Ammon's horn (tissue), 1 donor: ENCODE measurements around the gene COX4I1.
"Not testable (repeated sequence)": the region's sequence is repeated elsewhere in the genome, so short reads cannot be mapped to it uniquely, and the experiment has no call there.

Experiments used
- DNase-seq: peaks from one replicate; pipeline ENCODE4 v3.0.0-alpha.2; 2016; ENCODE audit warnings: low spot score

Gene COX4I1

GRCh38 chr16:85800321-85800669, 800 bp downstream of the COX4I1 start:
- DNase-seq: no peak

DNA sequence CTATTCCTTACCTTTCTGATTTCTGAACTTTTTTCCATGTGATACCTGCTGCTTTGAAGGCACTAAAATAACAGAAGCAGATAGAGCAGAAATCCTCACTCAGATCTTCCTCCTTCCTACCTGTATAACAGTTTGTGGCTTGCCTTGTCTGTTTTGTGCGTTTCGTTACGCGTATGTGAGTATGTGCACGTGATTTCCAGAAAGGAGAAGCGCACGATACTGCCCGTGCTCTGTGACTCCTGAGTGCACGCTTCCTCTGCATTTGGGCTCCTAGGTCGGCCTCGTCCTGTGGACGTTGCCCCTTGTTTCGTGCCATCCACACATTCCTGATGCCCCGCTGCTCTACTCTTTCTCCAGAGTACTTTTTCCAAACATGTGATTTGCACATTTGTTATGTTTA, 4.1 kb downstream of the COX4I1 start:
- DNase-seq: no peak

GRCh38 chr16:85805442-85806045, 6.0 kb downstream of the COX4I1 start:
- DNase-seq: no peak

DNA sequence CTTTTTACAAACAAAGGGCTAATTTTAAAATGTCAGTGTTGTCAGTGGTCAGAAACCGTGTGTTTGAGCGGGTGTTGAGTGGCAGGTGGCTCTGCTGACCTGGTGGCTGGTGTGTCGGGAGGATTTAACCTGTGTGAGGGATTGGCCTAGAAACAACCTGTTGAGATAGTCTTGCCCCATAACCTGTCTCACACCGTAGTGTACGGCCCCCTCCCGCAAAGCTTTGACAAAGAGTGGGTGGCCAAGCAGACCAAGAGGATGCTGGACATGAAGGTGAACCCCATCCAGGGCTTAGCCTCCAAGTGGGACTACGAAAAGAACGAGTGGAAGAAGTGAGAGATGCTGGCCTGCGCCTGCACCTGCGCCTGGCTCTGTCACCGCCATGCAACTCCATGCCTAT, 7.0 kb downstream of the COX4I1 start:
- no peak for DNase-seq

DNA sequence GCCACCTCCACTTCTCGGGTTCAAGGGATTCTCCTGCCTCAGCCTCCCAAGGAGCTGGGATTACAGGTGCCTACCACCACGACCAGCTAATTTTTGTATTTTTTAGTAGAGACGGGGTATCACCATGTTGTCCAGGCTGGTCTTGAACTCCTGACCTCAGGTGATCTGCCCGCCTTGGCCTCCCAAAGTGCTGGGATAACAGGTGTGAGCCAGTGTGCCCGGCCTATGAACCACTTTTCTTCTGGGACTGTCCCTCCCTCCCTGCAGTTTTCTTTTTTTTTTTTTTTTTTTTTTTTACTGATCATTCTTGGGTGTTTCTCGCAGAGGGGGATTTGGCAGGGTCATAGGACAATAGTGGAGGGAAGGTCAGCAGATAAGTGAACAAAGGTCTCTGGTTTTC, 7.8 kb downstream of the COX4I1 start:
- DNase-seq: not testable (repeated sequence)

- not testable (repeated sequence) for DNase-seq
These were observed 8.6 kb downstream of the COX4I1 start for GRCh38 chr16:85808104-85808503.

GRCh38 chr16:85808926-85809325, 9.4 kb downstream of the COX4I1 start:
- DNase-seq: no peak

- DNase-seq: no peak
These were observed 10.2 kb downstream of the COX4I1 start for GRCh38 chr16:85809645-85810044.

DNA sequence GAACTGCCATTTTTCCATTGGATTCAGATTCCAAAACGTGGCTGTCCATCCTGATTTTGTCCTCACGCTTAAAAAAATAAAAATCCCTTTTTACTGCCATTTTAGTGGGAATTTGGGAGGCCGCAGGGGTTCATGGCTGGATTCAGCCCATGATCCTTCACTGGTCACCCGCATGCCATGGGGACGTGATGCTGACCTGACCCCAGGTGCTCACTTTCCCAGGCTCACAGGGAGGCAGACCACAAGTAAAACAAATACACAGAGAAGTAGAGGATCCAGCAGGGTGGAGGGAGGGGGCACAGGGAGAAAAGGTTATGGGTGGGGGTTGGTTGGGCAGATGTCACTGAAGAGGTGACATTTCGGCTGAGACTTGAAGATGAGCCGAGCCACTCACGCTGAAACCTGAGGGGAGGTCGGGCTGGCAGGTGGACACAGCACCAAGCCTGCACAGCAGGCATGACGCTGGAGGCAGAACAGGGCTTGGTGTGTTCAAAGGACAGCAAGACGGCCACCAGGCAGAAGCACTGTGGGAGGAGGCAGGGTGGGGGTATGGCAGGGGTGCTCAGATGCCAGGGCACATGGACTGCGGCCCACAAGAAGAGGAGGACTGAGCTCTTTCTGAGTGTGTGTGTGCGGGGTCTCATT, 10.7 kb downstream of the COX4I1 start:
- no peak for DNase-seq

DNA sequence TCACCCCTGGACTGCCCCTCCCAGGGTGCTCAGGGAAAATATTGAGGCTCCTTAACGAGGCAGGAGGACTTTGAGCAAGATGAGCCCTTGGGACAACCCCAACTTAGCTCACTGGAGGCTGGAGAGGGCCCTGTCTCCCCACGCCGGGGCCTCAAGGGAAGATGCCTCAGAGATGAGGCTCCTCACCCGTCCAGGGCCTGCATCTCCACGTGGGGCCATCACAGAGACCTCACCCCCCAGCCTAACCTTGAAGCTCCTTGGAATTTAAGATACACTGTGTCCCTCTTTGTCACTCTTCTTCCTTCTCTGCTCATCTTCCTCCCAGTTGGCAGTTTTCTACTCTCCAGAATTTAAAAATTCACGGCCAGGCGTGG, 11.2 kb downstream of the COX4I1 start:
- no peak for DNase-seq

- DNase-seq: no peak
These were observed 12.7 kb downstream of the COX4I1 start for GRCh38 chr16:85812031-85812807.

DNA sequence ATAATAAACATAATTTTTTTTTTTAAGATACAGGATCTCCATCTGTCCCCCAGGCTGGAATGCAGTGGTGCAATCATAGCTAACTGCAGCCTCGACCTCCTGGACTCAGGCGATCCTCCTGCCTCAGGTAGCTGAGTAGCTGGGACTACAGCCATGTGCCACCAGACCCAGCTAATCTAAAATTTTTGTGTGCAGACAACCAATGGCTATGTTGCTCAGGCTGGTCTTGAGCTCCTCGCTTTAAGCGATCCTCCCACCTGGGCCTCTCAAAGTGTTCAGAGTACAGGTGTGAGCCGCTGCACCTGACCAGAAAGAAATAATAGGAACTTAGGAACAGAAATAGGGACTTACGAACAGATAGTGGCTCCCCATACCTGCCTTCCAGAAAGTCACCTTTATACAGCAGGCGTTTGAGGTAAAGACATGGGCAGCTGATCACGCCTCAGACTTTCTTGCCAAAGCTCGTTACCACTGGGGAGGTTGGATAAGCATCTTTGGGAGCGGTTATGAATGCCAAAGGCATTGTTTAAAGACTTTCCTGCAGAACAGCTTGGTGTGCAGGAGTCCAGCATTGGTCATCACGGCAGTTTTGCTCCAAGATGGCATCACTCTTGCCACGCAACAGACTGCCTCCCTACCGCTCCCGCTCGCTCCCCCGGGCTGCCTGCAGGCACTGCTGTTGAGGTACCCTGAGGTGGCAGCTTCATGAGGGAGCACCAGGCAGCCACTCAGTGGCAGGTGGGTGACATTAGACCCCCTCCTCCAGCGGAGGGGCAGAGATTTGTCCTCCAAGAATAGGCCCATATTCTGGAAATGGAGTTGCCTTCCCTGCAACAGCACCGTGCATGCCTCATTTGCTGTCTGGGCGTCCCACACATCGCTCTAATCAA, 13.6 kb downstream of the COX4I1 start:
- no peak for DNase-seq

DNA sequence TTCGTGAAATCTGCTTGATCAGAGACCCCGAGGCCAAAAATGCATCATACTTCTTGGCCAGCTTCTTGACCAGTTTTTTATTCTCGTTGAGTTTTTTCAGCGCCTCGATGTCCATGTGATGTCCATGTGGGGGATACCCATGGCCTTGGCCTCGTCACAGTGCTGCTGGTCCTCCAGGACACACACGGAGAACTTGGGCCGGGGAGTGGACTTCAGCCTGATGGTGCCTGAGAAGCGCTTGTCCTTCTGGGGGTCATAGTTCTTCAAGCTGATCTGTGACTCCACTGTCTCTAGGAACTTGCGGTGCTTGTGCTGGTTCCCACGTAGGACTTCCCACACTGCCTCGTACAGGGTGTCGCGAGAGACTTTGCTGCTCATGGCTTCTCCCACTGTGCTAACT, 16.7 kb downstream of the COX4I1 start:
- DNase-seq: no peak

- not testable (repeated sequence) for DNase-seq
These were observed 17.7 kb downstream of the COX4I1 start for GRCh38 chr16:85817195-85817594.

- peak; percentile 71 for DNase-seq
These were observed 19.8 kb downstream of the COX4I1 start for GRCh38 chr16:85819245-85819644.

GRCh38 chr16:85819771-85820170, 20.3 kb downstream of the COX4I1 start:
- DNase-seq: no peak

GRCh38 chr16:85820604-85821372, 21.3 kb downstream of the COX4I1 start:
- no peak for DNase-seq

DNA sequence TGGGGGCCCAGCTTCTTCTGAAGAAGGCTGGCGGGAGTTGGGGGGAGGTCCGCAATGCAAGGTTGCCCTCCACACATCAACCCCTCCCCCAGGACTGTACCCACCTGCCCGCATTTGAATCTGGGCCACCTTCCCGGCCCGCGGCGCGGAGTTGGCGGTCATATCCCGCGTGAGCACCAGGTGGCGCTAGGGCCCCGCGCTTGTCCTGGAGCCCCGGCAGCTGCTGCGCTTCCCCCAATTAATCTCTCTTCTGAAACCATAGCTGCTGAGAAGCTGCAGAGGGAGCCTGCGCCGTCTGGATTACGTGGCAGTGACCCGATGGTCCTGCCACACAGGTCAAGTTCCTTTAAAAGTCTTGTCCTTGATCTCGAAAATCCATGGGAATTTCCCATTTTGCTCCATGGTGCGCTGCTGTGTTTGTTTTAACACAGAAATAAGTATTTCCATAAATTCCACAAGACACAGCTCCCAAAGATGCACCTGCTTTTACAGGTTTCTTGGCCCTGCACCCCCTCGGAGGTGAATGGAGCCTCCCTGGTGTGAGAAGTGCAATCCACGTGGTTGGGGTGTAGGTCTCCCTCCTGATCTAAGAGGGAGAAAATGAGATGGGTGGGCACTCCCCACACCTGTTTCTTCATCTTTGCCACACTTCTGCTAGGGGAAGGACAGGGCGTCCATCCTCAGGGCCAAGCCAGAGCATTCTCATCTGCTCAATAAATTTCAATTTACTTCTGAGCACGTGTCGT, 22.1 kb downstream of the COX4I1 start:
- peak; percentile 83 for DNase-seq

GRCh38 chr16:85822145-85822544, 22.6 kb downstream of the COX4I1 start:
- DNase-seq: no peak

- no peak for DNase-seq
These were observed 23.9 kb downstream of the COX4I1 start for GRCh38 chr16:85823328-85823920.
